GM18861 (cell line): ENCODE measurements around the gene PDLIM5.

Experiments
- ATAC-seq: cut with Tn5 transposase; IDR thresholded peaks from one replicate; pipeline ENCODE4 v1.9.1; 2021; ENCODE audit not compliant: unreplicated experiment

Gene PDLIM5

GRCh38 chr4:94678896-94679295 is 227.2 kb downstream of the PDLIM5 start:
- ATAC-seq, result no peak

GRCh38 chr4:94680176-94680862 is 228.6 kb downstream of the PDLIM5 start:
- no peak for ATAC-seq

GRCh38 chr4:94686086-94686485 is 234.3 kb downstream of the PDLIM5 start:
- no peak for ATAC-seq

- ATAC-seq, result no peak
These were observed 237.6 kb downstream of the PDLIM5 start for GRCh38 chr4:94689155-94689860.

- ATAC-seq, result no peak
These were observed 239.1 kb downstream of the PDLIM5 start for GRCh38 chr4:94690851-94691254.

- ATAC-seq, result no peak
These were observed 239.8 kb downstream of the PDLIM5 start for GRCh38 chr4:94691552-94691951.

- ATAC-seq, result no peak
These were observed 243.6 kb downstream of the PDLIM5 start for GRCh38 chr4:94695384-94695783.

GRCh38 chr4:94698187-94698586 is 246.4 kb downstream of the PDLIM5 start:
- no peak for ATAC-seq

- ATAC-seq, result no peak
These were observed 248.6 kb downstream of the PDLIM5 start for GRCh38 chr4:94700298-94700697.

- ATAC-seq, result no peak
These were observed 250.0 kb downstream of the PDLIM5 start for GRCh38 chr4:94701631-94702300.

GRCh38 chr4:94711635-94712034 is 259.9 kb downstream of the PDLIM5 start:
- no peak for ATAC-seq

- ATAC-seq, result no peak
These were observed 262.8 kb downstream of the PDLIM5 start for GRCh38 chr4:94714365-94715160.

GRCh38 chr4:94715726-94716125 is 264.0 kb downstream of the PDLIM5 start:
- no peak for ATAC-seq
